ENCODE data around the gene CRB2. TPM values are rescaled to one million over a fixed set of nuclear protein-coding genes. Genes with fewer than 3 reads are reported as not detected.

CRB2 gene
- total RNA-seq, 1 donor from 2014 or later, result not detected

GRCh38 chr9:123380852-123381705 is 25.1 kb downstream of the CRB2 start:
- Mint-ChIP-seq H3K4me3 (no peak overlapping the region), H3K27ac (no peak overlapping the region), H3K36me3 (ENCODE audit: low read depth) (no peaks in the 10 kb centered on the region), H3K27me3 (peaks cover 3% of the 10 kb centered on the region), H3K9me3 (no peaks in the 10 kb centered on the region), H3K4me1 (no peaks in the 10 kb centered on the region)
- intact Hi-C loops (cut with micrococcal nuclease), result no loop called here
- DNase-seq, result no peak

GRCh38 chr9:123382653-123383511 is 26.9 kb downstream of the CRB2 start:
- H3K4me1 Mint-ChIP-seq, result no peaks in the 10 kb centered on the region
- H3K27ac Mint-ChIP-seq, result no peak overlapping the region
- H3K9me3 Mint-ChIP-seq, result no peaks in the 10 kb centered on the region
- no peak overlapping the region for H3K4me3 Mint-ChIP-seq
- no peaks in the 10 kb centered on the region for H3K36me3 Mint-ChIP-seq (ENCODE audit: low read depth)
- intact Hi-C loops (cut with micrococcal nuclease), result no loop called here
- DNase-seq, result no peak
- H3K27me3 Mint-ChIP-seq, result no peaks in the 10 kb centered on the region

- H3K27me3 Mint-ChIP-seq, result no peaks in the 10 kb centered on the region
- no peaks in the 10 kb centered on the region for H3K4me1 Mint-ChIP-seq
- H3K9me3 Mint-ChIP-seq, result no peaks in the 10 kb centered on the region
- no peak overlapping the region for H3K4me3 Mint-ChIP-seq
- DNase-seq, result no peak
- H3K36me3 Mint-ChIP-seq (ENCODE audit: low read depth), result no peaks in the 10 kb centered on the region
- no peak overlapping the region for H3K27ac Mint-ChIP-seq
- intact Hi-C loops (cut with micrococcal nuclease), result no loop called here
Observed at GRCh38 chr9:123383512-123384170, 27.6 kb downstream of the CRB2 start.

DNA sequence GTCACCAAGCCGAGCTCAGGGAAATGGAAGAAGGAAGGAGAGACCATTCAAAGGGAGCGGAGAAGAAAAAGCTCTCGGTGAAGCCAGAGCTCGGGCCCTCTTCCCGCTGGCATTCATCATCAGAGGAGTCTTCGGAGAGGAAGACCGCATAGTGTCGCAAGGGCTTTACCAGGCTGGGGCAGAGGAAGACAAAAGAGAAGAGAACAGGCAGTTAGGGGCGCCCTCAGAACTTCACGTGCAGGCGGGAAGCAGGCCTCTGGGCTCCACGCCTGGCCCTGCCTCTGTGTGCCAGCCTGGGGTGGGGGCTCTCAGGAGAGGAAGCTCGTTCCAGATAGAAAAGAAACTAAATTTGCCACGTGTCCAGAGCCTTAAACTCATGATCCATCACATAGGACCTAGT is 31.7 kb downstream of the CRB2 start:
- intact Hi-C loops (cut with micrococcal nuclease), result no loop called here
- no peaks in the 10 kb centered on the region for H3K27me3 Mint-ChIP-seq
- no peaks in the 10 kb centered on the region for H3K9me3 Mint-ChIP-seq
- no peaks in the 10 kb centered on the region for H3K36me3 Mint-ChIP-seq (ENCODE audit: low read depth)
- no peaks in the 10 kb centered on the region for H3K4me1 Mint-ChIP-seq
- DNase-seq, result no peak
- no peak overlapping the region for H3K27ac Mint-ChIP-seq
- H3K4me3 Mint-ChIP-seq, result no peak overlapping the region

DNA sequence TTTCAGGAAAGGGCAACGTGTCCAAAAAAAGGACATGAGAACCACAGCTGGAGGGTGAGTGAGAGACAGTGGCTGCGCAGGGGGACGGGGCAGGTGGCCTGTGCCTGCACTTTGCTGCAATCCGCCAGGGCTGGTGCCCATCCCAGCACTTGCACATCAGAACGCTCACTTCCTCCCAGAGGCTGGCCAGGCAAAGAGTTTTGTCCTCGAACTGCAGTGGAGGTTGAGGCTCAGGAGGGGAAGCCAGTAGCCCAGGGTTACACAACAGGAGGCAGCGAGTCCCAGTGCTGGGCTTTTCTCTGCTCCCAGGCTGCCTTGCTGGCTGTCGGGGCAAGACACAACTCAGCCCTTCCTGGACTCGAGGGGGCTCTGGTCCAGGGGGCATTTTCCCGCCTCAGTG is 33.1 kb downstream of the CRB2 start:
- H3K27ac Mint-ChIP-seq, result no peak overlapping the region
- H3K36me3 Mint-ChIP-seq (ENCODE audit: low read depth), result no peaks in the 10 kb centered on the region
- no peaks in the 10 kb centered on the region for H3K27me3 Mint-ChIP-seq
- no peak overlapping the region for H3K4me3 Mint-ChIP-seq
- no peak for DNase-seq
- no peaks in the 10 kb centered on the region for H3K9me3 Mint-ChIP-seq
- intact Hi-C loops (cut with micrococcal nuclease), result no loop called here
- H3K4me1 Mint-ChIP-seq, result no peaks in the 10 kb centered on the region

- no peak for DNase-seq
- Mint-ChIP-seq H3K36me3 (ENCODE audit: low read depth) (no peaks in the 10 kb centered on the region), H3K4me3 (no peak overlapping the region)
Observed at GRCh38 chr9:123389698-123390097, 33.7 kb downstream of the CRB2 start.

GRCh38 chr9:123390337-123391135 is 34.5 kb downstream of the CRB2 start:
- Mint-ChIP-seq H3K9me3 (no peaks in the 10 kb centered on the region), H3K4me3 (no peak overlapping the region), H3K36me3 (ENCODE audit: low read depth) (no peaks in the 10 kb centered on the region), H3K27me3 (no peaks in the 10 kb centered on the region), H3K4me1 (no peaks in the 10 kb centered on the region), H3K27ac (no peak overlapping the region)
- DNase-seq, result no peak
- intact Hi-C loops (cut with micrococcal nuclease), result no loop called here

More at GRCh38 chr9:123389698-123390097, 33.7 kb downstream of the CRB2 start:
- no peaks in the 10 kb centered on the region for H3K9me3 Mint-ChIP-seq
- no peak overlapping the region for H3K27ac Mint-ChIP-seq
- H3K27me3 Mint-ChIP-seq, result no peaks in the 10 kb centered on the region
- intact Hi-C loops (cut with micrococcal nuclease), result no loop called here
- H3K4me1 Mint-ChIP-seq, result no peaks in the 10 kb centered on the region

- Mint-ChIP-seq H3K9me3 (no peaks in the 10 kb centered on the region), H3K36me3 (ENCODE audit: low read depth) (no peaks in the 10 kb centered on the region), H3K27me3 (no peaks in the 10 kb centered on the region), H3K4me3 (no peak overlapping the region), H3K27ac (no peak overlapping the region), H3K4me1 (no peaks in the 10 kb centered on the region)
- intact Hi-C loops (cut with micrococcal nuclease), result no loop called here
- DNase-seq, result no peak
Observed at GRCh38 chr9:123391233-123391632, 35.2 kb downstream of the CRB2 start.

DNA sequence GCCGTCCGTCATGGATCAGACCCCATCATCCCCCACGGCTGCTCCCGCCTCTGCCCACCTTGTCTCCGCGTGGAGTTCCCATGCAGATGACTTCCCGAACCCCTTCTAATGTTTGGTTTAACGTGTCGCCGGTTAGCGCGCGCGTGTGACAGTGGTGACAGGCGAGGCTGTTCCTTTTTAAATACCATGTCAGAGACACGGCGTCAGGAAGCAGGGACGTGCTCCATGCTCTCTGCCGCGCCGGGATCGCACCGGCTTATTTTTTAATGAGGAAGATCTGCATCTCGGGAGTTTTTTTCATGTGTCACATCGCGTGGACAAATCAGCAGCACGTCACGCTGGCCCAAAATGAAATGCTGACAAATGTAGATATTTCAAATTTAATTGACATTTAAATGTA is 35.9 kb downstream of the CRB2 start:
- no peak overlapping the region for H3K4me3 Mint-ChIP-seq
- no peak for DNase-seq
- H3K27me3 Mint-ChIP-seq, result no peaks in the 10 kb centered on the region
- no peaks in the 10 kb centered on the region for H3K36me3 Mint-ChIP-seq (ENCODE audit: low read depth)
- no peaks in the 10 kb centered on the region for H3K9me3 Mint-ChIP-seq
- intact Hi-C loops (cut with micrococcal nuclease), result no loop called here
- H3K4me1 Mint-ChIP-seq, result no peaks in the 10 kb centered on the region
- no peak overlapping the region for H3K27ac Mint-ChIP-seq

DNA sequence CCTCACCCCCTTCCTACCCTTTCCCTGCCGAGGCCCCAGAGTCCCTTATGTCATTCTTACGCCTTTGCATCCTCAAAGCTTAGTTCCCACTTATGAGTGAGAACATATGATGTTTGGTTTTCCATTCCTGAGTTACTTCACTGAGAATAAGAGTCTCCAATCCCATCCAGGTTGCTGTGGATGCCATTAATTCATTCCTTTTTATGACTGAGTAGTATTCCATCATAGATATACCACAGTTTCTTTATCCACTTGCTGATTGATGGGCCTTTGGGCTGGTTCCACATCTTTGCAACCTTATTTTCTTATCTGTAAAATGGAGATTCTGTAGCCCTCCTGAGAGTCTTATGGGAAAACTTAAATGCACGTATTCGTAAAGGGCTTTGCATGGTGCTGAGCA is 36.8 kb downstream of the CRB2 start:
- intact Hi-C loops (cut with micrococcal nuclease), result no loop called here

GRCh38 chr9:123394291-123395235 is 38.6 kb downstream of the CRB2 start:
- DNase-seq, result no peak
- H3K4me1 Mint-ChIP-seq, result no peaks in the 10 kb centered on the region
- no peak overlapping the region for H3K27ac Mint-ChIP-seq
- no peaks in the 10 kb centered on the region for H3K27me3 Mint-ChIP-seq
- intact Hi-C loops (cut with micrococcal nuclease), result no loop called here
- no peaks in the 10 kb centered on the region for H3K36me3 Mint-ChIP-seq (ENCODE audit: low read depth)
- no peak overlapping the region for H3K4me3 Mint-ChIP-seq
- no peaks in the 10 kb centered on the region for H3K9me3 Mint-ChIP-seq

More for the DNA sequence above, 36.8 kb downstream of the CRB2 start:
- Mint-ChIP-seq H3K36me3 (ENCODE audit: low read depth) (no peaks in the 10 kb centered on the region), H3K4me1 (no peaks in the 10 kb centered on the region), H3K27me3 (no peaks in the 10 kb centered on the region), H3K4me3 (no peak overlapping the region), H3K27ac (no peak overlapping the region), H3K9me3 (no peaks in the 10 kb centered on the region)
- DNase-seq, result no peak

DNA sequence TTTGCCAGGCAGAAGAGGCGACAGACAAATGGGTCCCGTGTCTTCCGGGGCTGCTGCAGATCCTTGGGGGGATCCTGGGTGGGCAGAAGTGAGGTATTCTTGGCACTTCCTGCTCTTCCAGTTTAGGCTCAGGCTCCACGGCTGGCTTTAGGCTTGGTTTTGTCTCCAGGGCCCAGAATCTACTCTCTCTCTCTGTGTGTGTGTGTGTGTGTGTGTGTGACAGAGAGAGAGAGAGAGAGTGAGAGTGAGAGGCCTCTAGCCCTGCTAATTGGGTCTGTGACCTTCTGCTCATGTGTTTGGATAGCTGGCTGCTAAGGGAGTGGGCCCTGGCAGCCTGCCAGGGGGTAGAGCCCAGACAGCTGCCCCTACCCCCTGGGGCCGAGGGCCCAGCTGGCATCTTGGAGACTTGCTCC is 39.3 kb downstream of the CRB2 start:
- no peaks in the 10 kb centered on the region for H3K36me3 Mint-ChIP-seq (ENCODE audit: low read depth)
- no peaks in the 10 kb centered on the region for H3K4me1 Mint-ChIP-seq
- H3K4me3 Mint-ChIP-seq, result no peak overlapping the region
- no peaks in the 10 kb centered on the region for H3K27me3 Mint-ChIP-seq
- no peaks in the 10 kb centered on the region for H3K9me3 Mint-ChIP-seq
- H3K27ac Mint-ChIP-seq, result no peak overlapping the region
- DNase-seq, result no peak
- intact Hi-C loops (cut with micrococcal nuclease), result no loop called here

Data from activated CD4-positive, alpha-beta T cell treated with anti-CD3 and anti-CD28 coated beads, Interleukin-2, amount 10 ng/mL, durations not matched to agents 24 days and 14 days (primary cell).